ENCODE measurements around the gene MAB21L4.

- TF ChIP-seq CTCF (IDR thresholded peaks at IDR 0.05; ENCODE audit: extremely low read depth in 1 of 2, insufficient read depth in 1 of 2, low read depth in 1 of 2, low read length in 2 of 2) (no peak), MAX (IDR thresholded peaks at IDR 0.05; ENCODE audit: insufficient read depth, insufficient read length) (no peak), POLR2A (IDR thresholded peaks at IDR 0.05; ENCODE audit: low read depth, low read length) (no peak), GATA2 (IDR thresholded peaks at IDR 0.05; ENCODE audit: insufficient read depth, insufficient read length, low read depth, low read length) (no peak)
Observed at GRCh38 chr2:240884745-240885144, 11.2 kb downstream of the MAB21L4 start.

All from endothelial cell of umbilical vein (primary cell).